Measurements from ENCODE around the gene CEP85L.
A peak's percentile ranks its signal among the peaks of the same experiment; 100 is the strongest.

CEP85L gene

GRCh38 chr6:118567974-118568373, 83.4 kb downstream of the CEP85L start:
- no peak overlapping the region for H3K4me3 Mint-ChIP-seq
- ATAC-seq (replicated peaks) (no peak), DNase-seq (no peak)
- no peaks in the 10 kb centered on the region for H3K27me3 Mint-ChIP-seq
- peaks cover 5 to 12% of the 10 kb centered on the region in 2 donors for H3K4me1 Mint-ChIP-seq
- H3K9me3 Mint-ChIP-seq, result no peaks in the 10 kb centered on the region
- no peak overlapping the region for H3K27ac Mint-ChIP-seq
- peaks cover 9 to 10% of the 10 kb centered on the region in 2 donors for H3K36me3 Mint-ChIP-seq

- H3K27ac Mint-ChIP-seq, result no peak overlapping the region
- H3K4me3 Mint-ChIP-seq, result no peak overlapping the region
- peaks cover 5 to 12% of the 10 kb centered on the region in 2 donors for H3K4me1 Mint-ChIP-seq
- no peaks in the 10 kb centered on the region for H3K9me3 Mint-ChIP-seq
- no peaks in the 10 kb centered on the region for H3K27me3 Mint-ChIP-seq
- ATAC-seq (replicated peaks), result peak; percentile 99
- H3K36me3 Mint-ChIP-seq, result peaks cover 8 to 10% of the 10 kb centered on the region in 2 donors
- peak; percentile 26 for DNase-seq
These were observed 86.0 kb downstream of the CEP85L start for GRCh38 chr6:118565311-118565960.

- Mint-ChIP-seq H3K4me1 (peaks cover 13 to 22% of the 10 kb centered on the region in 2 donors), H3K27me3 (no peaks in the 10 kb centered on the region), H3K4me3 (no peak overlapping the region), H3K36me3 (peaks cover 8 to 14% of the 10 kb centered on the region in 2 donors), H3K27ac (no peak overlapping the region), H3K9me3 (no peaks in the 10 kb centered on the region)
- ATAC-seq (replicated peaks) (no peak), DNase-seq (no peak)
These were observed 88.4 kb downstream of the CEP85L start for GRCh38 chr6:118562959-118563358.

- ATAC-seq (replicated peaks) (no peak), DNase-seq (no peak)
- peaks cover 8 to 14% of the 10 kb centered on the region in 2 donors for H3K36me3 Mint-ChIP-seq
- no peak overlapping the region for H3K27ac Mint-ChIP-seq
- no peaks in the 10 kb centered on the region for H3K9me3 Mint-ChIP-seq
- peaks cover 13 to 22% of the 10 kb centered on the region in 2 donors for H3K4me1 Mint-ChIP-seq
- H3K4me3 Mint-ChIP-seq, result no peak overlapping the region
- no peaks in the 10 kb centered on the region for H3K27me3 Mint-ChIP-seq
These were observed 89.1 kb downstream of the CEP85L start for GRCh38 chr6:118562248-118562647.

GRCh38 chr6:118559659-118560058, 91.7 kb downstream of the CEP85L start:
- DNase-seq (no peak), ATAC-seq (replicated peaks) (no peak)
- Mint-ChIP-seq H3K4me1 (peaks cover 7 to 10% of the 10 kb centered on the region in 2 donors), H3K4me3 (no peak overlapping the region), H3K27ac (no peak overlapping the region), H3K27me3 (no peaks in the 10 kb centered on the region), H3K36me3 (peaks cover 10 to 16% of the 10 kb centered on the region in 2 donors), H3K9me3 (no peaks in the 10 kb centered on the region)

- DNase-seq (no peak), ATAC-seq (replicated peaks) (peak in 1 of 2 donors; percentile 25)
- Mint-ChIP-seq H3K4me1 (peaks cover 7 to 10% of the 10 kb centered on the region in 2 donors), H3K9me3 (no peaks in the 10 kb centered on the region), H3K4me3 (no peak overlapping the region), H3K27ac (peak overlapping the region; percentile 14), H3K36me3 (peaks cover 11 to 19% of the 10 kb centered on the region in 2 donors), H3K27me3 (no peaks in the 10 kb centered on the region)
These were observed 92.8 kb downstream of the CEP85L start for GRCh38 chr6:118558464-118559217.

GRCh38 chr6:118554698-118555097, 96.7 kb downstream of the CEP85L start:
- peaks cover 10 to 15% of the 10 kb centered on the region in 2 donors for H3K4me1 Mint-ChIP-seq
- no peak overlapping the region for H3K27ac Mint-ChIP-seq
- ATAC-seq (replicated peaks) (no peak), DNase-seq (no peak)
- H3K36me3 Mint-ChIP-seq, result peaks cover 11 to 16% of the 10 kb centered on the region in 2 donors
- no peaks in the 10 kb centered on the region for H3K9me3 Mint-ChIP-seq
- H3K27me3 Mint-ChIP-seq, result no peaks in the 10 kb centered on the region
- no peak overlapping the region for H3K4me3 Mint-ChIP-seq

- H3K27me3 Mint-ChIP-seq, result no peaks in the 10 kb centered on the region
- no peak overlapping the region for H3K4me3 Mint-ChIP-seq
- H3K9me3 Mint-ChIP-seq, result no peaks in the 10 kb centered on the region
- H3K36me3 Mint-ChIP-seq, result peaks cover 11 to 12% of the 10 kb centered on the region in 2 donors
- H3K27ac Mint-ChIP-seq, result no peak overlapping the region
- H3K4me1 Mint-ChIP-seq, result peaks cover 5% of the 10 kb centered on the region in 2 donors
- DNase-seq (no peak), ATAC-seq (replicated peaks) (no peak)
These were observed 98.3 kb downstream of the CEP85L start for GRCh38 chr6:118553132-118553531.

GRCh38 chr6:118551063-118552053, 100.0 kb downstream of the CEP85L start:
- no peak overlapping the region for H3K4me3 Mint-ChIP-seq
- H3K27ac Mint-ChIP-seq, result peak overlapping the region; percentile 47
- no peak for DNase-seq
- no peaks in the 10 kb centered on the region for H3K27me3 Mint-ChIP-seq
- peak; percentile 75 to 82 for ATAC-seq (replicated peaks)
- H3K9me3 Mint-ChIP-seq, result no peaks in the 10 kb centered on the region
- H3K36me3 Mint-ChIP-seq, result peaks cover 11 to 12% of the 10 kb centered on the region in 2 donors
- H3K4me1 Mint-ChIP-seq, result peaks cover 4 to 7% of the 10 kb centered on the region in 2 donors

- Mint-ChIP-seq H3K27ac (no peak overlapping the region), H3K36me3 (peaks cover 0 to 3% of the 10 kb centered on the region in 2 donors)
These were observed 102.8 kb downstream of the CEP85L start for GRCh38 chr6:118548613-118549012.

GRCh38 chr6:118548136-118548535, 103.3 kb downstream of the CEP85L start, which contains the start of gene PLN:
TSS of gene PLN (plus strand) at chr6:118548296. CDS start at chr6:118558922, 10,626 bp downstream.
- ATAC-seq (replicated peaks) (no peak), DNase-seq (no peak)
- no peak within 1 kb of the TSS for H3K27ac Mint-ChIP-seq
- H3K9me3 Mint-ChIP-seq, result no peaks in the 10 kb centered on the region
- H3K36me3 Mint-ChIP-seq, result peaks cover 0 to 3% of the 10 kb centered on the region in 2 donors
- H3K4me3 Mint-ChIP-seq, result no peak within 1 kb of the TSS
- H3K4me1 Mint-ChIP-seq, result peaks cover 4 to 8% of the 10 kb centered on the region in 2 donors
- no peaks in the 10 kb centered on the region for H3K27me3 Mint-ChIP-seq

More at GRCh38 chr6:118548613-118549012, 102.8 kb downstream of the CEP85L start:
- peaks cover 4 to 8% of the 10 kb centered on the region in 2 donors for H3K4me1 Mint-ChIP-seq
- no peaks in the 10 kb centered on the region for H3K27me3 Mint-ChIP-seq
- H3K9me3 Mint-ChIP-seq, result no peaks in the 10 kb centered on the region
- DNase-seq (no peak), ATAC-seq (replicated peaks) (no peak)
- H3K4me3 Mint-ChIP-seq, result no peak overlapping the region

- Mint-ChIP-seq H3K4me1 (peaks cover 4 to 8% of the 10 kb centered on the region in 2 donors), H3K4me3 (no peak overlapping the region), H3K27me3 (no peaks in the 10 kb centered on the region), H3K9me3 (no peaks in the 10 kb centered on the region), H3K27ac (no peak overlapping the region), H3K36me3 (peaks cover 0 to 3% of the 10 kb centered on the region in 2 donors)
- no peak for ATAC-seq (replicated peaks)
- DNase-seq, result no peak
These were observed 104.5 kb downstream of the CEP85L start for GRCh38 chr6:118546880-118547218.

- ATAC-seq (replicated peaks), result no peak
- no peaks in the 10 kb centered on the region for H3K27me3 Mint-ChIP-seq
These were observed 105.1 kb downstream of the CEP85L start for GRCh38 chr6:118546164-118546879.

More at GRCh38 chr6:118546164-118546879, 105.1 kb downstream of the CEP85L start:
- no peak overlapping the region for H3K4me3 Mint-ChIP-seq
- no peak overlapping the region for H3K27ac Mint-ChIP-seq
- no peaks in the 10 kb centered on the region for H3K9me3 Mint-ChIP-seq
- H3K4me1 Mint-ChIP-seq, result peaks cover 4 to 8% of the 10 kb centered on the region in 2 donors
- no peak for DNase-seq
- peaks cover 0 to 3% of the 10 kb centered on the region in 2 donors for H3K36me3 Mint-ChIP-seq
